B cell (primary cell): Measurements from ENCODE around the gene GLB1L. TPM values are rescaled to one million over a fixed set of nuclear protein-coding genes. Genes with fewer than 3 reads are reported as not detected.

Experiments used
- ATAC-seq: fragments of 200-7000 bp; cut with Tn5 transposase; one replicate; pipeline ENCODE4 v1.10.0; 2021; ENCODE audit warnings: low read depth, mild to moderate bottlenecking, moderate number of reproducible peaks, moderate library complexity
- CTCF ChIA-PET: fragments of 350-600 bp; sonication (Branson Sonifier 250); formaldehyde crosslinking; loops from one replicate; lab custom pipeline; 2021; ENCODE audit warnings: antibody characterized with exemption, inconsistent platforms; lab: Charles Lee
- POLR2A ChIA-PET: fragments of 350-600 bp; sonication (Branson Sonifier 250); formaldehyde crosslinking; loops from one replicate; lab custom pipeline; 2021; ENCODE audit warnings: antibody characterized with exemption; lab: Charles Lee
- DNase-seq: peaks from one replicate; pipeline ENCODE4 v3.0.0; 2013
- H2AFZ ChIP-seq: 2 replicates; pipeline ENCODE4 v1.6.1; 2012; ENCODE audit warnings: mild to moderate bottlenecking, low read depth, low read length; ENCODE audit not compliant: insufficient read depth, poor library complexity, severe bottlenecking
- H3K27ac ChIP-seq, 2 donors: 1 replicate in 1 of 2; 2 replicates in 1 of 2; pipeline ENCODE4 v1.5.1; 2012 to 2013; ENCODE audit warnings: low read length in 2 of 2, mild to moderate bottlenecking in 2 of 2, moderate library complexity in 1 of 2
- H3K27me3 ChIP-seq, 4 experiments: fragments of 200-600 bp in 1 of 4; sonication (generic) in 1 of 4; replicated peaks in 1 of 4; 1 replicate in 2 of 4; 2 replicates in 2 of 4; pipeline versions ENCODE4 v1.6.1 to v1.7.0; 2013 to 2016; ENCODE audit warnings: low read length in 3 of 4, mild to moderate bottlenecking in 2 of 4, mixed read lengths in 1 of 4, moderate library complexity in 1 of 4; ENCODE audit not compliant: insufficient read depth in 4 of 4, control insufficient read depth in 3 of 4; ENCODE audit errors: control extremely low read depth in 1 of 4
- H3K36me3 ChIP-seq, 2 experiments: replicated peaks in 1 of 2; 1 replicate in 1 of 2; 2 replicates in 1 of 2; pipeline versions ENCODE4 v1.6.1 to v1.7.1; 2013; ENCODE audit warnings: low read length in 1 of 2; ENCODE audit not compliant: insufficient read depth in 2 of 2, control insufficient read depth in 1 of 2; ENCODE audit errors: control extremely low read depth in 1 of 2, extremely low read depth in 1 of 2
- H3K4me1 ChIP-seq, 2 donors: fragments of 200-600 bp in 1 of 2; sonication (generic) in 1 of 2; 1 replicate in 1 of 2; 2 replicates in 1 of 2; pipeline versions ENCODE4 v1.5.1 to v1.6.1; 2013 to 2017; ENCODE audit warnings: low read length in 2 of 2; ENCODE audit not compliant: control insufficient read depth in 2 of 2, insufficient read depth in 2 of 2
- H3K4me2 ChIP-seq: replicated peaks from 2 replicates; pipeline ENCODE3; 2012; ENCODE audit warnings: mild to moderate bottlenecking, low read depth, low read length; ENCODE audit not compliant: poor library complexity, severe bottlenecking
- H3K4me3 ChIP-seq, 5 experiments: fragments of 200-600 bp in 1 of 5; sonication (generic) in 1 of 5; 1 replicate in 3 of 5; 2 replicates in 2 of 5; pipeline versions ENCODE4 v1.5.1 to v1.7.0; 2011 to 2016; ENCODE audit warnings: low read length in 4 of 5, mild to moderate bottlenecking in 4 of 5, low read depth in 2 of 5, control low read depth in 1 of 5, moderate library complexity in 1 of 5; ENCODE audit not compliant: insufficient read depth in 1 of 5; ENCODE audit errors: control extremely low read depth in 1 of 5, extremely low read depth in 1 of 5
- H3K79me2 ChIP-seq: fragments of 200-600 bp; sonication (generic); one replicate; pipeline ENCODE4 v1.6.0; 2016; ENCODE audit warnings: low read length; ENCODE audit not compliant: control insufficient read depth, insufficient read depth
- H3K9ac ChIP-seq: fragments of 200-600 bp; sonication (generic); 2 replicates; pipeline ENCODE4 v1.6.1; 2017; ENCODE audit warnings: mild to moderate bottlenecking, low read length, moderate library complexity
- H3K9me3 ChIP-seq, 3 donors: one replicate each; pipeline versions ENCODE4 v1.6.1 to v1.7.1; 2013; ENCODE audit warnings: low read length in 2 of 3; ENCODE audit not compliant: control insufficient read depth in 2 of 3, insufficient read depth in 1 of 3; ENCODE audit errors: control extremely low read depth in 1 of 3
- H4K20me1 ChIP-seq: 2 replicates; pipeline ENCODE4 v1.6.0; 2012; ENCODE audit warnings: mild to moderate bottlenecking, low read length; ENCODE audit not compliant: insufficient read depth, control insufficient read depth, poor library complexity, severe bottlenecking
- H3K27ac Mint-ChIP-seq: one replicate; pipeline ENCODE4 v1.8.0; 2021; ENCODE audit warnings: mixed read lengths
- H3K27me3 Mint-ChIP-seq: one replicate; pipeline ENCODE4 v1.8.0; 2021; ENCODE audit warnings: mixed read lengths
- H3K4me1 Mint-ChIP-seq: one replicate; pipeline ENCODE4 v1.8.0; 2021; ENCODE audit warnings: mixed read lengths
- H3K4me3 Mint-ChIP-seq: one replicate; pipeline ENCODE4 v1.8.0; 2021; ENCODE audit warnings: mixed read lengths
- H3K9me3 Mint-ChIP-seq: one replicate; pipeline ENCODE4 v1.8.0; 2022; ENCODE audit warnings: mixed read lengths; ENCODE audit not compliant: insufficient read depth
- EZH2 ChIP-seq: IDR thresholded peaks from 2 replicates; pipeline ENCODE4 v1.6.1; 2012; ENCODE audit warnings: borderline replicate concordance, low read depth, mild to moderate bottlenecking, moderate library complexity, low read length; ENCODE audit not compliant: insufficient read depth, poor library complexity, severe bottlenecking
- WGBS: methylation state at CpG from one replicate; pipeline ENCODE4 v1.1.5; 2013; ENCODE audit warnings: missing lambda C conversion rate; ENCODE audit not compliant: insufficient coverage; 5-methylcytosine and 5-hydroxymethylcytosine counted together
- intact Hi-C: fragments of 100-400 bp; cut with micrococcal nuclease; formaldehyde crosslinking; loops from one replicate; pipeline ENCODE4 v1.10.0; 2022
- polyA plus RNA-seq: library from polyadenylated mRNA; depleted of rRNA; stranded (reverse); fragments of >200 nt; gene quantifications from 2 replicates; pipeline ENCODE4 v1.2.3, GENCODE V29; 2012
- total RNA-seq, 2 donors: library from RNA; stranded (reverse); fragments of 120-200 nt in 1 of 2; gene quantifications; 1 replicate in 1 of 2; 2 replicates in 1 of 2; pipeline versions ENCODE4 v1.2.3 to v1.2.4, GENCODE V29; 2013 to 2022
- TF ChIP-seq, protein P1 (sequence below): fragments of 200-600 bp; IDR thresholded peaks from one replicate; pipeline ENCODE4 v1.8.0; 2022; ENCODE audit warnings: antibody characterized with exemption, mild to moderate bottlenecking

Gene GLB1L
- total and polyA plus RNA-seq, 2 donors (not counting 1 experiment from before 2014, with no cell fraction given), result 2.4 to 4.1 TPM

DNA sequence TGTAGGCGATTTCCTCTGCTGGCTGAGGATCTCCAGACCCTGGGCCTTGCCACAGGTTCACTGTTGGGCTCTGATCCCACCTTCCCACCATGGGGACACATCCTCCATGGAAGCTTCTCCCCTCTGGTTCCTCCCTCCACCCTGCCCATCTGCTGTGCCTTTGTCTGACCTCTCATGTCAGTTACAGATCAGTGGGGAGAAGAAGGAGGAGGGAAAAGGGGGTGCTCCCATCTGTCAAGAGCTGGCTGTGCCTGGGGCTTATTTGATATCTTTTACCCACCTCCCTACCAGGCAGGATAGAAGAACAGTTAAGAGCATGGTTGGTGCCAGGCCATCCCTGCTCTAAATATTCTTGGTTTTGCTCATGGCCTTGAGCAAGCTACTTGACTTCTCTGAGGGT lies 21.6 kb upstream of the GLB1L start:
- Histone ChIP-seq H3K79me2 (peaks cover 5% of the 10 kb centered on the region), H3K9ac (no peak overlapping the region), H2AFZ (no peak overlapping the region), H3K4me2 (no peak overlapping the region), H3K4me1 (no peaks in the 10 kb centered on the region), H3K4me3 (no peak overlapping the region), H3K27ac (no peak overlapping the region), H3K9me3 (no peaks in the 10 kb centered on the region), H3K36me3 (no peaks in the 10 kb centered on the region), H3K27me3 (no peaks in the 10 kb centered on the region), H4K20me1 (no peaks in the 10 kb centered on the region)
- intact Hi-C loops, result no loop called here
- Mint-ChIP-seq H3K4me3 (no peak overlapping the region), H3K4me1 (no peaks in the 10 kb centered on the region), H3K27ac (no peak overlapping the region), H3K9me3 (no peaks in the 10 kb centered on the region), H3K27me3 (no peaks in the 10 kb centered on the region)
- no CpG with 5 or more reads among the region's 1 CpG for WGBS
- ATAC-seq, result no peak
- CTCF ChIA-PET, result interaction anchor here (0.7 to 2.0 kb wide), 2 partner anchors 10 to 35 kb away, joined by 3 to 11 read pairs; no protein-coding TSS in a partner anchor
- POLR2A ChIA-PET, result no interaction called here
- DNase-seq, result no peak
- TF ChIP-seq EZH2, result no peak
- TF ChIP-seq, protein P1, sequence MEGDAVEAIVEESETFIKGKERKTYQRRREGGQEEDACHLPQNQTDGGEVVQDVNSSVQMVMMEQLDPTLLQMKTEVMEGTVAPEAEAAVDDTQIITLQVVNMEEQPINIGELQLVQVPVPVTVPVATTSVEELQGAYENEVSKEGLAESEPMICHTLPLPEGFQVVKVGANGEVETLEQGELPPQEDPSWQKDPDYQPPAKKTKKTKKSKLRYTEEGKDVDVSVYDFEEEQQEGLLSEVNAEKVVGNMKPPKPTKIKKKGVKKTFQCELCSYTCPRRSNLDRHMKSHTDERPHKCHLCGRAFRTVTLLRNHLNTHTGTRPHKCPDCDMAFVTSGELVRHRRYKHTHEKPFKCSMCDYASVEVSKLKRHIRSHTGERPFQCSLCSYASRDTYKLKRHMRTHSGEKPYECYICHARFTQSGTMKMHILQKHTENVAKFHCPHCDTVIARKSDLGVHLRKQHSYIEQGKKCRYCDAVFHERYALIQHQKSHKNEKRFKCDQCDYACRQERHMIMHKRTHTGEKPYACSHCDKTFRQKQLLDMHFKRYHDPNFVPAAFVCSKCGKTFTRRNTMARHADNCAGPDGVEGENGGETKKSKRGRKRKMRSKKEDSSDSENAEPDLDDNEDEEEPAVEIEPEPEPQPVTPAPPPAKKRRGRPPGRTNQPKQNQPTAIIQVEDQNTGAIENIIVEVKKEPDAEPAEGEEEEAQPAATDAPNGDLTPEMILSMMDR, result no peak

DNA sequence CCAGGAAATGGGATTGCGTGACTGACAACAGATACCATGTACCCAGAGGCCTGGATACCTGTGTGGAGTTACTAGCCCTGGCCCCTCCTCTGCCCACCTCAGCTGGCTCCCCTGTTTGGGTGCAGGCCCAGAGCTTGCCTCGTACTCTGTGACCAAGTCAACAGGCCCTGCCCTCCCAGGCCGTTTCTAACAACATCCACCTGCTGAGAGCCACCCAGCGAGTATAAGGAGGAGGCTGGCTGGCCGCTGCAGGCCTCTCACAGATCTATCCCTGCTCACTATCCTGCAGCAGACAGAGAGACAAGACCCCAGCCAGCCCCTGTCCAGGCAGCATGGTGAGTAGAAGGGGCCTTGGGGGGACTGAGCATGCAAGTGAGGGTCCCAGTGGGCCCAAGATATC lies 21.0 kb upstream of the GLB1L start:
- Mint-ChIP-seq H3K27ac (no peak overlapping the region), H3K4me1 (no peaks in the 10 kb centered on the region), H3K4me3 (no peak overlapping the region), H3K9me3 (no peaks in the 10 kb centered on the region), H3K27me3 (no peaks in the 10 kb centered on the region)
- DNase-seq (no peak), ATAC-seq (no peak)
- no peak overlapping the region for H3K4me2 ChIP-seq
- no peak overlapping the region for H3K9ac ChIP-seq
- ChIA-PET POLR2A (interaction anchor here (0.7 to 1.1 kb wide), 2 partner anchors 13 to 28 kb away, joined by 3 to 4 read pairs; partner anchors contain the start of gene TUBA4A), CTCF (interaction anchor here (1.3 to 2.0 kb wide), 2 partner anchors 10 to 29 kb away, joined by 7 to 11 read pairs; no protein-coding TSS in a partner anchor)
- H4K20me1 ChIP-seq, result no peaks in the 10 kb centered on the region
- no peaks in the 10 kb centered on the region for H3K4me1 ChIP-seq
- TF ChIP-seq, protein P1, result no peak
- TF ChIP-seq EZH2, result no peak
- no peak overlapping the region for H2AFZ ChIP-seq
- H3K9me3 ChIP-seq, result no peaks in the 10 kb centered on the region
- intact Hi-C loops, result no loop called here
- 94% methylated on average over 3 of the region's 5 CpGs for WGBS
- no peaks in the 10 kb centered on the region for H3K27me3 ChIP-seq
- no peak overlapping the region for H3K4me3 ChIP-seq
- H3K36me3 ChIP-seq, result no peaks in the 10 kb centered on the region
- no peak overlapping the region for H3K27ac ChIP-seq
- H3K79me2 ChIP-seq, result no peaks in the 10 kb centered on the region
